ENCODE measurements around the gene RNF220.

DNA sequence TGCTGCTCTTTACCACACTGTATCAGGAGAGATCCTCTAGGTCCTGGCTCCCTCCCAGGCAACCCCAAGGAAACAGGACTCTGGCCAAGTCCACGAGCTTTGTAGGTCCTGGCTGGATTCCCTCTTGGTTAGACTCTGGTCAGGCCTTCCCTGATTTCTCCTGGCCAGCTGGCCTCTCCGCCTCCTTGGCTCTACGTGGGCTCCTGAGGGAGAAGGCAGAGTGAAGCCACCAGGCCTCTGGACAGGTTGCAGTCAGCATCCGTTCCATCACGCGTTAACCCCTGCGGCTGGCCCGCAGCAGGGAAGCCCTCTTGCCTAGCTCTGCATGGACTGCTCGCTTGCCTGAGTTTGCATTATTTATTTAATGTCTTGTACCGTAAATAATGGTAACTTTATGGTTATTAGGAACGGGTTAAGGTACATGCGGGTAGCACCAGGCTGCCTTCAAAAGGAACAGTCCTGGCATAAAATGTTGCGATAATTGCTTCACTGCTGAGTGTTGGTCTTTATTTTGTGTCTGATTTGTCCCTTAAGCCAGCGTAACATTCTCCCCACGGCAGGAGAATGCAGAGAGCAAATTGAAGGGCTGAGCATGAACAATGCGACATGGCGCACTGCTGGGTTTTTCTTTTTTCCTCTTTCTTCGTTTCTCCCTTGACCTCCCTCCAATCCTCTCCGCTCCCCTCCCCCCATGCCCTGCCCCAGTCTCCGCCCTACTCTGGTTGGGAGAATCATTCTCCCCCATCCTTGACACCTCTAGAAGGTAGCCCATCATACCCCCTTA is 100.3 kb downstream of the RNF220 start:
- TF ChIP-seq, protein P1, sequence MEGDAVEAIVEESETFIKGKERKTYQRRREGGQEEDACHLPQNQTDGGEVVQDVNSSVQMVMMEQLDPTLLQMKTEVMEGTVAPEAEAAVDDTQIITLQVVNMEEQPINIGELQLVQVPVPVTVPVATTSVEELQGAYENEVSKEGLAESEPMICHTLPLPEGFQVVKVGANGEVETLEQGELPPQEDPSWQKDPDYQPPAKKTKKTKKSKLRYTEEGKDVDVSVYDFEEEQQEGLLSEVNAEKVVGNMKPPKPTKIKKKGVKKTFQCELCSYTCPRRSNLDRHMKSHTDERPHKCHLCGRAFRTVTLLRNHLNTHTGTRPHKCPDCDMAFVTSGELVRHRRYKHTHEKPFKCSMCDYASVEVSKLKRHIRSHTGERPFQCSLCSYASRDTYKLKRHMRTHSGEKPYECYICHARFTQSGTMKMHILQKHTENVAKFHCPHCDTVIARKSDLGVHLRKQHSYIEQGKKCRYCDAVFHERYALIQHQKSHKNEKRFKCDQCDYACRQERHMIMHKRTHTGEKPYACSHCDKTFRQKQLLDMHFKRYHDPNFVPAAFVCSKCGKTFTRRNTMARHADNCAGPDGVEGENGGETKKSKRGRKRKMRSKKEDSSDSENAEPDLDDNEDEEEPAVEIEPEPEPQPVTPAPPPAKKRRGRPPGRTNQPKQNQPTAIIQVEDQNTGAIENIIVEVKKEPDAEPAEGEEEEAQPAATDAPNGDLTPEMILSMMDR (IDR thresholded peaks at IDR 0.05), result no peak
- TF ChIP-seq POLR2A (IDR thresholded peaks at IDR 0.05), result no peak

Data from body of pancreas (tissue), 4 donors.